K562 (cell line): ENCODE results near the gene ZNHIT6. TPM values are rescaled to one million over a fixed set of nuclear protein-coding genes. Genes with fewer than 3 reads are reported as not detected.

Experiments
- ATAC-seq: fragments of 200-7000 bp; cut with Tn5 transposase; 3 replicates; pipeline ENCODE4 v1.9.1; 2020; ENCODE audit warnings: moderate library complexity
- BruUV-seq: library from RNA; stranded (reverse); fragments of 400-500 nt; replicated peaks from 2 replicates; lab custom pipeline; 2021; lab: Mats Ljungman, UMichigan
- CTCF ChIA-PET: fragments of 300-600 bp; formaldehyde crosslinking; extraction: SDS; loops from one replicate; lab custom pipeline; 2021; ENCODE audit warnings: low intra/inter-chr PET ratio; lab: Yijun Ruan, JAX
- POLR2A ChIA-PET: fragments of 300-600, 350-650 bp; sonication (Branson Sonifier 250); formaldehyde crosslinking; extraction: SDS; loops from one replicate; lab custom pipeline; 2021; ENCODE audit warnings: antibody characterized with exemption, inconsistent platforms; lab: Yijun Ruan, JAX
- DNase-seq, 4 experiments: peaks; one replicate each; pipeline versions ENCODE4 v3.0.0 to v3.0.0-alpha.2; 2011 to 2018; ENCODE audit warnings: low spot score in 3 of 4, mixed read lengths in 3 of 4; ENCODE audit errors: extremely low read depth in 1 of 4
- FAIRE-seq: peaks from 2 replicates; lab custom pipeline; 2011; peaks lifted over from hg19 to GRCh38; lab: Jason Lieb, UNC
- H2AFZ ChIP-seq: 2 replicates; pipeline ENCODE4 v1.6.0; 2011; ENCODE audit warnings: low read depth, low read length, control low read depth, inconsistent platforms
- H3K27ac ChIP-seq: fragments of 200-600 bp; 3 replicates; pipeline ENCODE4 v1.8.0; 2011; ENCODE audit warnings: low read depth, mild to moderate bottlenecking, control low read depth, inconsistent platforms, low read length, moderate library complexity, mixed read lengths; ENCODE audit errors: extremely low read depth
- H3K27me3 ChIP-seq, 2 experiments: fragments of 300-600 bp in 1 of 2; 2 replicates in 1 of 2; 3 replicates in 1 of 2; pipeline versions ENCODE4 v1.6.0 to v1.8.0; 2011; ENCODE audit warnings: inconsistent platforms in 2 of 2, low read length in 2 of 2, mild to moderate bottlenecking in 1 of 2, mixed read lengths in 1 of 2, moderate library complexity in 1 of 2; ENCODE audit not compliant: control insufficient read depth in 2 of 2, insufficient read depth in 2 of 2
- H3K36me3 ChIP-seq: fragments of 300-600 bp; 3 replicates; pipeline ENCODE4 v1.8.0; 2011; ENCODE audit warnings: mild to moderate bottlenecking, low read length, inconsistent platforms; ENCODE audit not compliant: control insufficient read depth, insufficient read depth
- H3K4me1 ChIP-seq, 2 experiments: fragments of 200-600 bp in 1 of 2; replicated peaks in 1 of 2; 2 replicates in 1 of 2; 3 replicates in 1 of 2; pipeline versions ENCODE4 v1.5.1 to v1.8.0; 2011; ENCODE audit warnings: inconsistent platforms in 2 of 2, low read length in 2 of 2, mild to moderate bottlenecking in 1 of 2, mixed read lengths in 1 of 2, moderate library complexity in 1 of 2; ENCODE audit not compliant: control insufficient read depth in 2 of 2, insufficient read depth in 2 of 2
- H3K4me2 ChIP-seq: 2 replicates; pipeline ENCODE4 v1.6.1; 2011; ENCODE audit warnings: low read length, control low read depth, inconsistent platforms, mixed read lengths; ENCODE audit not compliant: insufficient read depth
- H3K4me3 ChIP-seq: fragments of 200-600 bp; sonication (generic), shearing (Covaris generic); 2 replicates; pipeline ENCODE4 v1.5.1; 2016; ENCODE audit warnings: control low read depth, inconsistent platforms
- H3K79me2 ChIP-seq: fragments of 200-600 bp; 3 replicates; pipeline ENCODE4 v1.8.0; 2011; ENCODE audit warnings: low read length, inconsistent platforms; ENCODE audit not compliant: control insufficient read depth, insufficient read depth
- H3K9ac ChIP-seq, 2 experiments: 2 replicates each; pipeline versions ENCODE4 v1.6.0 to v1.6.1; 2011; ENCODE audit warnings: low read depth in 2 of 2, low read length in 2 of 2, control low read depth in 1 of 2, inconsistent platforms in 1 of 2, mild to moderate bottlenecking in 1 of 2, mixed read lengths in 1 of 2; ENCODE audit not compliant: insufficient read depth in 1 of 2
- H3K9me1 ChIP-seq: one replicate; pipeline ENCODE4 v1.6.0; 2011; ENCODE audit warnings: inconsistent platforms, mild to moderate bottlenecking, low read length, moderate library complexity; ENCODE audit not compliant: control insufficient read depth, insufficient read depth
- H3K9me3 ChIP-seq: replicated peaks from 2 replicates; pipeline ENCODE4 v1.5.1; 2011; ENCODE audit warnings: low read depth, low read length, inconsistent platforms; ENCODE audit not compliant: control insufficient read depth, insufficient read depth
- H4K20me1 ChIP-seq: replicated peaks from 2 replicates; pipeline ENCODE4 v1.6.1; 2011; ENCODE audit warnings: low read length, inconsistent platforms, mixed read lengths; ENCODE audit not compliant: control insufficient read depth, insufficient read depth
- CEBPB ChIP-seq: fragments of 450-650 bp; IDR thresholded peaks from 2 replicates; pipeline ENCODE4 v1.6.1; 2016; ENCODE audit warnings: missing genetic modification characterization, missing compliant biosample characterization
- ELF4 ChIP-seq: fragments of 450-650 bp; formaldehyde crosslinking; IDR thresholded peaks from 2 replicates; pipeline ENCODE4 v1.4.0; 2022; ENCODE audit warnings: missing genetic modification characterization
- FIP1L1 ChIP-seq: fragments of 200-400 bp; formaldehyde crosslinking; IDR thresholded peaks from 2 replicates; pipeline ENCODE4 v1.6.1; 2018; ENCODE audit warnings: mild to moderate bottlenecking, low read depth, low read length; ENCODE audit not compliant: poor library complexity, severe bottlenecking
- NFATC3 ChIP-seq: fragments of 450-650 bp; IDR thresholded peaks from 2 replicates; pipeline ENCODE4 v1.6.1; 2017; ENCODE audit warnings: mild to moderate bottlenecking
- PHB2 ChIP-seq: fragments of 450-650 bp; IDR thresholded peaks from 2 replicates; pipeline ENCODE4 v1.6.1; 2017; ENCODE audit warnings: low read depth
- RHOXF2B ChIP-seq: fragments of 250-450 bp; sonication (Bioruptor Pico); conservative IDR thresholded peaks from 2 replicates; pipeline ENCODE4 v1.5.1; 2021
- SMAD4 ChIP-seq: fragments of 250-450 bp; sonication (Bioruptor Pico); conservative IDR thresholded peaks from 2 replicates; pipeline ENCODE4 v1.8.0; 2021; ENCODE audit warnings: inconsistent platforms, mild to moderate bottlenecking, moderate library complexity
- SMARCB1 ChIP-seq: IDR thresholded peaks from 2 replicates; pipeline ENCODE4 v1.6.1; 2011; ENCODE audit warnings: improper control_type of control experiment, low read depth; ENCODE audit not compliant: insufficient read length
- ZNF589 ChIP-seq: fragments of 200-800 bp; sonication (Bioruptor generic); IDR thresholded peaks from 2 replicates; pipeline ENCODE4 v1.6.1; 2016; ENCODE audit warnings: low read depth, missing genetic modification characterization, missing compliant biosample characterization
- WGBS: fragments of 100-300 bp; shearing (Covaris generic); methylation state at CpG from one replicate; pipeline ENCODE4 v1.1.6; 2016; ENCODE audit warnings: low coverage, mixed read lengths; ENCODE audit not compliant: insufficient coverage; ENCODE audit errors: missing lambda C conversion rate; 5-methylcytosine and 5-hydroxymethylcytosine counted together
- in situ Hi-C: fragments of 300-500 bp; cut with MboI; formaldehyde crosslinking; loops from 4 replicates; pipeline ENCODE4 v1.15.0; 2018; ENCODE audit warnings: inconsistent platforms, mixed read lengths
- intact Hi-C: fragments of 100-400 bp; cut with micrococcal nuclease; formaldehyde crosslinking; loops from 2 replicates; pipeline ENCODE4 v1.14.2; 2022
- polyA plus RNA-seq, 8 experiments: library from polyadenylated mRNA; depleted of rRNA in 4 of 8; stranded (reverse) in 5 of 8; unstranded in 3 of 8; fragments of >200 nt; fragmentation: Nextera tagmentation in 2 of 8; fragmentation: Illumina TruSeq in 1 of 8; extraction: Ambion mirVana in 2 of 8; extraction: Trizol in 1 of 8; gene quantifications; 2 replicates each; pipeline versions ENCODE4 v1.2.1 to v1.2.3, GENCODE V29; 2011 to 2014; ENCODE audit warnings: inconsistent platforms in 1 of 8, missing spikeins in 1 of 8
- total RNA-seq, 7 experiments: library from RNA; depleted of rRNA in 6 of 7; stranded (reverse); fragments of >200 nt in 6 of 7; fragmentation: Illumina TruSeq in 2 of 7; extraction: Trizol in 2 of 7; gene quantifications; 2 replicates each; pipeline versions ENCODE4 v1.2.1 to v1.2.3, GENCODE V29; 2011 to 2021; ENCODE audit warnings: low replicate concordance in 1 of 7
- TF ChIP-seq, protein P1 (sequence below): sonication (generic); formaldehyde crosslinking; IDR thresholded peaks from 2 replicates; pipeline ENCODE4 v1.8.0; 2022; ENCODE audit warnings: missing genetic modification reagents, mild to moderate bottlenecking, borderline replicate concordance

ZNHIT6 gene
- total and polyA plus RNA-seq, 9 of the 15 experiments (the other 6 are each of a cell fraction or from before 2014, with no cell fraction given): 15.4 to 37.6 (median 21.7) TPM

DNA sequence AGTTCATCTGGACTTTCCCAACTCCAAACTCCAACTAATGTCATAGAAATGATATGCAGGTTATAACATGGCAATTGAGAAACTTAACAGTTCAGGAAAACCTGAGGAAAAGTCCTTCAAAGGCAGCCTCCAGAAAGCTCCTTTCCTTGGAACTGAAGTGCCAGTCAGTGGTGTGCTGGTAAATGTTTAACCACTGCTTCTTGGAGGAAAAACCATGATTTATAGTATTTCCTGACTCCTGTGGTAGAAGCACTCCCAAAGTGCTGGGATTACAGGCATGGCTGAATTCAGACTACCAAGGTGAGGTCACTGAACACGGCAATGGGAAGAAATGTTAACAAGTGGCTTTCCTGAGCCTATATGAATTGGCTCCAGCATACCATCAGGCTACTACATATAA lies 26.7 kb upstream of the ZNHIT6 start (continued):
- TF ChIP-seq ZNF589 (CRISPR knock-in tag) (no peak), SMARCB1 (no peak), PHB2 (no peak), FIP1L1 (no peak), SMAD4 (no peak), ELF4 (CRISPR knock-in tag) (no peak), CEBPB (no peak)
- TF ChIP-seq, protein P1, sequence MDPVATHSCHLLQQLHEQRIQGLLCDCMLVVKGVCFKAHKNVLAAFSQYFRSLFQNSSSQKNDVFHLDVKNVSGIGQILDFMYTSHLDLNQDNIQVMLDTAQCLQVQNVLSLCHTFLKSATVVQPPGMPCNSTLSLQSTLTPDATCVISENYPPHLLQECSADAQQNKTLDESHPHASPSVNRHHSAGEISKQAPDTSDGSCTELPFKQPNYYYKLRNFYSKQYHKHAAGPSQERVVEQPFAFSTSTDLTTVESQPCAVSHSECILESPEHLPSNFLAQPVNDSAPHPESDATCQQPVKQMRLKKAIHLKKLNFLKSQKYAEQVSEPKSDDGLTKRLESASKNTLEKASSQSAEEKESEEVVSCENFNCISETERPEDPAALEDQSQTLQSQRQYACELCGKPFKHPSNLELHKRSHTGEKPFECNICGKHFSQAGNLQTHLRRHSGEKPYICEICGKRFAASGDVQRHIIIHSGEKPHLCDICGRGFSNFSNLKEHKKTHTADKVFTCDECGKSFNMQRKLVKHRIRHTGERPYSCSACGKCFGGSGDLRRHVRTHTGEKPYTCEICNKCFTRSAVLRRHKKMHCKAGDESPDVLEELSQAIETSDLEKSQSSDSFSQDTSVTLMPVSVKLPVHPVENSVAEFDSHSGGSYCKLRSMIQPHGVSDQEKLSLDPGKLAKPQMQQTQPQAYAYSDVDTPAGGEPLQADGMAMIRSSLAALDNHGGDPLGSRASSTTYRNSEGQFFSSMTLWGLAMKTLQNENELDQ (CRISPR knock-in tag): no peak
- TF ChIP-seq, all 486 proteins: peak for 0

DNA sequence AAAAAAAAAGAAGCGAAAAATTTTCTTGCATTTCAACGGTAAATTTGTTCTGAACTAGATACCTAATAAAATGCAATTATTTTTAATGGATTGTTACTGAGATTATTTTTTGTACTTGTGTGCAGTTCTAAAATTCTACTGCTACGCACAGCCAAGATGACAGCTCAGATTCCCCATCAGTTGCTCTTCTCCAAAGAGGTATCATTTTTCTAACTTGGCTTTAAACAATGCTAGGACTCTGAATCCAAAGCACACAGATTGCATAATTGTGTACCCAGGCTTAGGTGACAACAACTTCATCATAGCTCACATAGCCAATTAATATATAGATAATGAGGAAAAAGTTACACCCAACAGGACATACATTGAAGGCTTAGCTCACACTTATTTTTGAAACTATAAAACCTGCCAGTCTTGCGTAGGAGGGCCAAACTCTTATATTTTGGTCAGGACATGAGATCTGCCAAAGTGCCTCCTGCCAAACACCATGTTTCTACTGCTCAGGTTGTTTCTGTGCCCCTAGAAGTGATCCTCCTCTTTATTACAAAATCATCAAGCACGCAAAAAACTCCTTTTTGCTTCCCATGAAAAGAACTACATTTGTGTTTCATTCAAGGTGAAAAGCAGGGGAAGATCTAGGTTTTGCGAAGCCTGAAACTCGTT lies 10.6 kb upstream of the ZNHIT6 start:
- H3K9me1 ChIP-seq: no peaks in the 10 kb centered on the region
- DNase-seq (no peak), ATAC-seq (no peak), FAIRE-seq (no peak)
- POLR2A ChIA-PET: no interaction called here
- no peak overlapping the region for H3K27ac ChIP-seq
- no peaks in the 10 kb centered on the region for H3K4me1 ChIP-seq
- H3K9me3 ChIP-seq: no peaks in the 10 kb centered on the region
- no peaks in the 10 kb centered on the region for H3K36me3 ChIP-seq
- H3K4me3 ChIP-seq: no peak overlapping the region
- CTCF ChIA-PET: no interaction called here
- no TSS peak for BruUV-seq
- no peaks in the 10 kb centered on the region for H3K27me3 ChIP-seq
- H2AFZ ChIP-seq: no peak overlapping the region
- H3K9ac ChIP-seq: no peak overlapping the region
- WGBS: 3% methylated on average over 7 of the region's 7 CpGs
- H3K4me2 ChIP-seq: no peak overlapping the region
- in situ Hi-C loops: no loop called here
- H3K79me2 ChIP-seq: no peaks in the 10 kb centered on the region
- H4K20me1 ChIP-seq: no peaks in the 10 kb centered on the region
- intact Hi-C loops: no loop called here
- no peak for TF ChIP-seq RHOXF2B (CRISPR knock-in tag)
- no peak for TF ChIP-seq NFATC3
